HL-60/S4 treated with retinoic acid at 250 ng/mL for 4 days and 3 days (cell line): ENCODE measurements around the gene THSD4.

ENCODE experiments used
- in situ Hi-C: fragments of 300-500 bp; cut with MboI; formaldehyde crosslinking; loops from 2 replicates; pipeline ENCODE4 v1.7.0; 2022; ENCODE audit warnings: low sequenced_read_pairs

The THSD4 gene

DNA sequence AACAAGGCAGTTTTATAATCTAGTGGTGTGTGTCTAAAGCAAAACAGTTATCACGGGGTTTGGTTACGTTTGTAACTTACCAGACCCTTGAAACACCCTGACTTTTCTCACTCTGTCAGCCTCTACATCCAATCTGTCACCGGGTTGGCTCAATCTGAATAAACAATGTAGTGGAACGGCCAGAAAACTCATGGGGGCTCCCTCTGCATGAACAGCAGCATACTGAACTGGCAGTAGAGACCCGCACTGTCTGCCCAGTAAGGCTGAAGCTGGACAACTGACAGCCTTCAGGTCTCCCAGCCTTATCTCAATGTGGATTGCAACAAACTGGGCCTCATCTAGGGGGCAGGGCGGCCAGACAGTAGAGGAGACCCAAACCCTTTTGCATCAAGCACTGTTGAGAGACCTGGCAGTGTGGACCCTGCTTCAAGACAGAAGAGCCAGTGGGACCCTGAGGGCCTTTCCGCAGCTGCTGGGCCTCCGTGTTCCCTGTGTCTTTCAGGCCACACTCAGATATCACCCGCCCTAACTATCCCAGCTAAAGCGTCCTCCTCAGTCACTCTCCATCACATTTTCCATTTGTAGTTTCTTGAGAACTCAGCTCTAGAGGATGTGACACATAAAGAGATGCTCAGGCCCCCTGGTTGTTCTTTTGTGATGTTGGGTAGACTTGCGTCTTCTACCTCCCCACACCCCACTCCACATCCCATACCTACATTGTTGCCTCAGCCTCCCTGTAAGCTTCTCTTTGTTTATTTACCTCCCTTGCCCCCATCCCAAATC is 513.9 kb downstream of the THSD4 start:
- in situ Hi-C loops: no loop called here

GRCh38 chr15:71629781-71630474 is 514.7 kb downstream of the THSD4 start:
- in situ Hi-C loops: no loop called here

GRCh38 chr15:71630475-71630809 is 515.2 kb downstream of the THSD4 start:
- in situ Hi-C loops: no loop called here

- in situ Hi-C loops: no loop called here
Observed at GRCh38 chr15:71632576-71633195, 517.4 kb downstream of the THSD4 start.

DNA sequence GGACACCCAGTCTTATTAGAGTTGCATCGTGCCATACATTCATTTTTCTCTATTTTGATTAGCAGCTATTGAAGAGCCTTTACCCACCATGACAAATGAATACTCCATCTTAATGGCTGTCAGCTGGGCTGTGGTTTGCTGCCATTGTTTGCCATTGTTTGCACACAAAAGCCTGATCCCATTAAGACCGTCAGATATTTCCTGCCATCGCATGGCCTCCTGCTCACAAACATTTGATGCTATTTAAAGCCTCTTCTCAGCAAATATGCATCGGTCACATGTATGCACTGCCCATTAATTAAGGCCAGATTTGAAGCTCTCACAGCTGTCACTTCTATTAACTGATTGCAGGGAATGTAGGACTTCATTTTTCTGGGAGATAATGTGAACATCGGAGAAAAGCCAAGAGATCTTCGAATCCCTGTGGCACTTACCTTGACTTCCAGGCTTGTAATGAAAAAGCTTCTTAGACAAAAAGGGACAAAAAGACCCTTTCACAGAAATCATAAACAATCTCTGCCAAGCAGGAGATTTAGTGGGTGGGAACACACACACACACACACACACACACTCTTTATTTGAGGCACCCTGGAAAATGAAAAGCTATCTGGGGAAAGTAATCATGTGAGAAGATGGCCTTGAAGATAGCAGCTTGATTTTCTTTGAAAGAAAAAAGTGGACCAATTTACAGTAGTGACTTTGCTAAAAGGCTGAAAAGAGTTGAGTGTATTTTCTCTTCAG is 519.7 kb downstream of the THSD4 start:
- in situ Hi-C loops: no loop called here

DNA sequence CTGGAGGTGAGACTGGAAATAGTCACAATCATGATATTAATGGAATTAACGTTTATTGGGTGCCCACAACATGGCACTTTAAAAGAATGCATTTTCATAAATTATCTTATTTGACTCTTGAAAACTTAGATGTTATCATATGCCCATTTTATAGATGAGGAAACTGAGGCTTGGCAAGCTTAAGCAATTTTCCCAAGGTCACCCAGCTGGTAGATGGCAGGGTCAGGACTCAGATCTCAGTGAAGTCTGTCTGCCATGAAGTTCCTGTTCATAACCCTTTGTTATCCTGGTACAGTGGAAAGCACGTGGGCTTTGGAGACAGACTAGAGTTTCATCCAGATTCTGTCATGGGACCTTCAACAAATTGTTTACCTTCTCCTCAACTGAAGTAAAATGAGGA is 520.5 kb downstream of the THSD4 start:
- in situ Hi-C loops: no loop called here

GRCh38 chr15:71638876-71639275 is 523.6 kb downstream of the THSD4 start:
- in situ Hi-C loops: no loop called here

DNA sequence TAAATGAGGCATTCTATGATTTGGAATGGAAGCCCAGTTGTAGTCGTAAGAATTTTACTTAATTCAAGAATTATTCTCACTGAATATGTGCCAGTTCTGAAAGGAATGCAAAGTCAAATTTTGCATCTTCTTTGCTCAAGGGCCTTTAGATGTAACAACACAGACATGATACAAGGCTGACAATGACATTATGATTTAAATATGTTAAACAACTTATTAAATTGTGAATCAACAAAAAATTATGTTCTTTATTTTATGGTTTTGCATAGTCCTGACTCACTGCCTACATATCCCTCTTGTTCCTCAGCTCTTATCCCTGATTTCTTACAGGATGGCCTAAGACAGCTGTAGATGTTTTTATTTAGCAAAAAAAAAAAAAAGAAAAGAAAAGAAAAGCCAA is 524.2 kb downstream of the THSD4 start:
- in situ Hi-C loops: no loop called here

GRCh38 chr15:71643918-71644317 is 528.6 kb downstream of the THSD4 start:
- in situ Hi-C loops: no loop called here

GRCh38 chr15:71646767-71647486 is 531.7 kb downstream of the THSD4 start:
- in situ Hi-C loops: no loop called here

- in situ Hi-C loops: no loop called here
Observed at GRCh38 chr15:71647487-71647808, 532.2 kb downstream of the THSD4 start.

GRCh38 chr15:71648095-71648494 is 532.8 kb downstream of the THSD4 start:
- in situ Hi-C loops: no loop called here

GRCh38 chr15:71649894-71650293 is 534.6 kb downstream of the THSD4 start:
- in situ Hi-C loops: no loop called here

DNA sequence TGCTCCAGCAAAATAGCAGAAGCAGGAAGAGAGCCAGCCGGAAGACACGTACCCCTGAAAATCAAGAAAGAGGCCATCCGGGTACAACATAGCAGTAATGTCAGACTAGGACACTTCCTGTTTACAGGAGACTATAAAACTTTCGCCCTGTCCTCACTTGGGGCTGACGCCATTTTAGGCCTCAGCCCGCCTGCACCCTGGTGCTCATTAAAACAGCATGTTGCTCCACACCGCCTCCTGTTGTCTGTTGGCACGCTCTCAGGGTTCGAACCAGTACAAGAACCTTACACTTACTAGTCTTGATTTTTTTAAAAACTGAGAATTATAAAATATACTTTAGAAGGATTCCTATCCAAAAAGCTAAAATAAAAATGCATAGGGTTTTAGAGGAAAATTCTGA is 535.3 kb downstream of the THSD4 start:
- in situ Hi-C loops: no loop called here

- in situ Hi-C loops: no loop called here
Observed at GRCh38 chr15:71651750-71652186, 536.5 kb downstream of the THSD4 start.

DNA sequence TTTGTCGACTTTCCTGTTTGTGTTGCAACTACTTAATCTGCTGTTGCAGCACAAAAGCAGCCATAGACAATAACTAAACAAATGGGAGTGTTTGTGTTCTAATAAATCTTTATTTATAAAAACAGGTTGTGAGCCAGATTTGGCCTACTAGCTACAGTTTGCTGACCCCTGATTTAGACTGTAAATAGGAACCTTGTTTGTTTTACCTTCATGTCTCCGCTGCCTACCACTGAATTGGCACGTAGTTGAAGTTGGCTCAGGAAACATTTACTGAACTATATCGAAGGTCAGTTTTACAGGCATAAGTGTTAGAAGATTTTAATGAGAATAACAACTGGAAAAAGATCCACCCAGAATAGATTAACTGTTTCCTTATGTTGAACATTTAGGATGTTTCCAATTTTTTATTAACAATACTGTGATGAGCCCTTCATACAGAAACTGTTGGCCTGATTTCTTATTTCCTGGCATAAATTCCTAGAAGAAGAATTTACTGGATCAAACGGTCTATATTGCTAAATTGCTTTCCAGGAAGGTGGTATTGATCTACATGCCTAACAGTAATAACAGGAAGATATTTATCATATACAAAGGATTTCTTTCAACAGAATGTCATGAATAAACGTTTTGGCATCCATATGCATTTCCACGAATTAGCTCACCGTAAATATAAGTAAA is 538.9 kb downstream of the THSD4 start:
- in situ Hi-C loops: no loop called here

GRCh38 chr15:71654720-71655174 is 539.5 kb downstream of the THSD4 start:
- in situ Hi-C loops: no loop called here

- in situ Hi-C loops: no loop called here
Observed at GRCh38 chr15:71656425-71656824, 541.2 kb downstream of the THSD4 start.

DNA sequence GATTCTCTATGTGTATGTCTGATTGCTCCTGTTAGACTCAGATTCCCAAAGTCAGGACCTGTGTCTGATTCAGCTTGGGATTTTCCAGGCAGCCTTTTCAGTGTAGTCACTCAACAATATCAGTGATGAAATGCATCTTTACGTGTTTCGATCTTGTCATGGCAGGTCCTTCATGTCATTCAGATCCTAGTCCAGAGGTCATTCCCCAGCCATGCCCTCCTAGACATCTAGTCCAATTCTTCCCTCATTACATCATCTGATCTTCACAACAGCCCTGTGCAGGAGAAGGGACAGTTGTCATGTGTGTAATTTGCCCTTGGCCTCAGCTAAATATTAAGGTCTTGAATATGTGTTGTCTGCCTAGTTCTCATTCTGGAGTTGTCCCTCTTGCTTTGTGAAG is 541.9 kb downstream of the THSD4 start:
- in situ Hi-C loops: no loop called here

DNA sequence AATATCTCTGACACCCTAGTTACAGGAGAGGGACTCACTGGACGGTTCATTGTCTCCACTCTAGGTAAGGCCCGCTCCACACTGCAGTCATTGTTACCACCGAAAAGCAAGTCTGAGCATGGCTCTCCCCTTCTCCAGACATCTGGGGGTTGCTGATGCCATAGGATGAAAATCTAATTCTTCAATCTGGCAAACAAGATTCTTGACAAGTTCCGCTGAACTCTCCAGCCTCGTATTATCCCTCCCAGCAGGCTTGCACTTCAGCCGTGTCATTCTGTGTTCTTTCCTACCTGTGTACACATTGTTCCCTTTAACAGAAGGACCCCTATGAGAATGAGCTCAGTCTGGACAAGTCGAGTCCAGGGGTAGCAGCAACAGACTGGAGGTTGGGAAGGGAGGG is 542.8 kb downstream of the THSD4 start:
- in situ Hi-C loops: no loop called here
